Activated CD4-positive, CD25-positive, alpha-beta regulatory T cell (primary cell): ENCODE results near the gene GABBR1.
A peak's percentile ranks its signal among the peaks of the same experiment; 100 is the strongest.

Source experiments
- DNase-seq, 4 experiments: peaks; one replicate each; lab custom pipeline; 2025; lab: John Stamatoyannopoulos, UW

The GABBR1 gene

GRCh38 chr6:29620630-29621029 lies 12.4 kb downstream of the GABBR1 start:
- DNase-seq: no peak

- no peak for DNase-seq
Observed at GRCh38 chr6:29619578-29620160, 13.3 kb downstream of the GABBR1 start.

- DNase-seq: no peak
Observed at GRCh38 chr6:29617782-29618554, 15.0 kb downstream of the GABBR1 start.

- no peak for DNase-seq
Observed at GRCh38 chr6:29611426-29611825, 21.6 kb downstream of the GABBR1 start.

GRCh38 chr6:29610540-29610939 lies 22.4 kb downstream of the GABBR1 start:
- DNase-seq: no peak

GRCh38 chr6:29608131-29608530 lies 24.9 kb downstream of the GABBR1 start:
- DNase-seq: no peak

- no peak for DNase-seq
Observed at GRCh38 chr6:29603930-29604329, 29.1 kb downstream of the GABBR1 start.

GRCh38 chr6:29603456-29603855 lies 29.5 kb downstream of the GABBR1 start:
- no peak for DNase-seq

- DNase-seq: no peak
Observed at GRCh38 chr6:29602564-29603361, 30.2 kb downstream of the GABBR1 start.

- DNase-seq: no peak
Observed at GRCh38 chr6:29598172-29598747, 34.7 kb downstream of the GABBR1 start.

GRCh38 chr6:29597184-29597583 lies 35.8 kb downstream of the GABBR1 start:
- DNase-seq: no peak

- no peak for DNase-seq
Observed at GRCh38 chr6:29596381-29596900, 36.5 kb downstream of the GABBR1 start.

- no peak for DNase-seq
Observed at GRCh38 chr6:29593199-29593855, 39.7 kb downstream of the GABBR1 start.

GRCh38 chr6:29591677-29592076 lies 41.3 kb downstream of the GABBR1 start:
- DNase-seq: no peak

GRCh38 chr6:29590218-29590808 lies 42.7 kb downstream of the GABBR1 start:
- no peak for DNase-seq

- DNase-seq: peak; percentile 5 to 53 (median 16)
Observed at GRCh38 chr6:29589423-29590048, 43.4 kb downstream of the GABBR1 start.

GRCh38 chr6:29584821-29585220 lies 48.2 kb downstream of the GABBR1 start, which contains the start of gene OR2H2:
TSS of gene OR2H2 (plus strand) at chr6:29585121. CDS start at chr6:29587945, 2,824 bp downstream.
- DNase-seq: no peak

- DNase-seq: no peak
Observed at GRCh38 chr6:29577544-29577943, 55.4 kb downstream of the GABBR1 start.

GRCh38 chr6:29576056-29576455 lies 56.9 kb downstream of the GABBR1 start:
- DNase-seq: no peak

GRCh38 chr6:29567991-29568390 lies 65.0 kb downstream of the GABBR1 start:
- DNase-seq: no peak

- no peak for DNase-seq
Observed at GRCh38 chr6:29567541-29567940, 65.4 kb downstream of the GABBR1 start.
